Uterus (tissue), 2 donors: ENCODE data around the gene CEP63.

ENCODE experiments used
- POLR2A ChIP-seq, 2 donors: fragments of 450-650 bp; IDR thresholded peaks; one replicate each; pipeline ENCODE4 v1.6.1; 2016; ENCODE audit warnings: antibody characterized with exemption in 2 of 2, mild to moderate bottlenecking in 1 of 2, moderate library complexity in 1 of 2
- TF ChIP-seq, protein P1 (sequence below), 4 experiments: fragments of 200-600 bp in 2 of 4; fragments of 450-650 bp in 2 of 4; sonication (generic) in 2 of 4; IDR thresholded peaks; one replicate each; pipeline ENCODE4 v1.5.1; 2016 to 2019; ENCODE audit warnings: antibody characterized with exemption in 4 of 4, mild to moderate bottlenecking in 2 of 4, moderate library complexity in 1 of 4

DNA sequence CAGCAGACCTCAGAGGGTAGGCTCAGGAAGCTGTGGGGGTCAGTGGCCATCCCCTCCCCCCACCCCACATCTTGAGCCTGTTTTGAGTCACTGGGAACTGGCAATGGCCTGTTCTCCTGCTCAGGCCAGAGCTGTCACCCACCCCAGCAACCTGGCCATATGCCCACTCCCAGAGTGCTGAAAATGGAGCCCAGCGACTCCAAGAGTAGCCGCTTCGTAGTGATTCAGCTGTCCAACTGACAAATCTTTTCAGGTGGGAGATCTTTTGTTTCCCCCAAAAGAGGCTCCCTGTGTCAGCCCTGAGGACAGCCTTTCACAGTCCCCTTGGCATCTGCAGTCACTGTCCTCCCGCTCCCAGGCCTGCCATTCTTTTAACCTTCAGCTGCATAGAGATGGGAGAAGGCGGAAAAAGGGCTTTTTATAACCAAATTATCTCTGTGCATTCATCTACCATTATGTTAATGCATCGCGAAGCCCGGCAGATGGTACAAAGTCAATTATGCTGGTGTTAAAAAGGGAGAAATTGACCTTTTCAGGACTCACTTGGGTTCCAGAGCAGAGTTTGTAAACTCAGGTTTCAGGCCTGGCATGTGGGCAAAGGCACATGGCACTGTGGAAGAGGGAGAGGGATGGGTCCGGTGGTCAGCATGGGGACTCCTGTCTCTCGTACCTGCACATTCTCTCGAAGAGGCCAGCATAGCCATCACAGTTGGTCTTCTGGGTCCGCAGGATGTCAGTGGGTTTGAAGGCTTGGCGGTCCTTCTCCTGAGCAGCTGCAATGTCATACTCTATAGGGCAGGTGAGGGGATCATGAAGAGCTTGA, 132.8 kb downstream of the CEP63 start:
- no peak for TF ChIP-seq POLR2A (IDR thresholded peaks at IDR 0.05)
- TF ChIP-seq, protein P1, sequence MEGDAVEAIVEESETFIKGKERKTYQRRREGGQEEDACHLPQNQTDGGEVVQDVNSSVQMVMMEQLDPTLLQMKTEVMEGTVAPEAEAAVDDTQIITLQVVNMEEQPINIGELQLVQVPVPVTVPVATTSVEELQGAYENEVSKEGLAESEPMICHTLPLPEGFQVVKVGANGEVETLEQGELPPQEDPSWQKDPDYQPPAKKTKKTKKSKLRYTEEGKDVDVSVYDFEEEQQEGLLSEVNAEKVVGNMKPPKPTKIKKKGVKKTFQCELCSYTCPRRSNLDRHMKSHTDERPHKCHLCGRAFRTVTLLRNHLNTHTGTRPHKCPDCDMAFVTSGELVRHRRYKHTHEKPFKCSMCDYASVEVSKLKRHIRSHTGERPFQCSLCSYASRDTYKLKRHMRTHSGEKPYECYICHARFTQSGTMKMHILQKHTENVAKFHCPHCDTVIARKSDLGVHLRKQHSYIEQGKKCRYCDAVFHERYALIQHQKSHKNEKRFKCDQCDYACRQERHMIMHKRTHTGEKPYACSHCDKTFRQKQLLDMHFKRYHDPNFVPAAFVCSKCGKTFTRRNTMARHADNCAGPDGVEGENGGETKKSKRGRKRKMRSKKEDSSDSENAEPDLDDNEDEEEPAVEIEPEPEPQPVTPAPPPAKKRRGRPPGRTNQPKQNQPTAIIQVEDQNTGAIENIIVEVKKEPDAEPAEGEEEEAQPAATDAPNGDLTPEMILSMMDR (IDR thresholded peaks at IDR 0.05): no peak
